Activated CD8-positive, alpha-beta T cell treated with anti-CD3 and anti-CD28 coated beads for 36 hours (primary cell): ENCODE measurements around the gene RPL29. TPM values are rescaled to one million over a fixed set of nuclear protein-coding genes. Genes with fewer than 3 reads are reported as not detected.

ENCODE experiments used
- ATAC-seq: fragments of 200-7000 bp; cut with Tn5 transposase; one replicate; pipeline ENCODE4 v1.10.0; 2021; ENCODE audit warnings: mild to moderate bottlenecking, moderate library complexity
- CTCF ChIA-PET: fragments of 350-600 bp; sonication (Branson Sonifier 250); formaldehyde crosslinking; loops from one replicate; lab custom pipeline; 2021; ENCODE audit warnings: antibody characterized with exemption; lab: Charles Lee
- POLR2A ChIA-PET: fragments of 350-600 bp; sonication (Branson Sonifier 250); formaldehyde crosslinking; loops from one replicate; lab custom pipeline; 2021; ENCODE audit warnings: antibody characterized with exemption; lab: Charles Lee
- DNase-seq: peaks from one replicate; pipeline ENCODE4 v3.0.0-alpha.2; 2020
- H3K27ac Mint-ChIP-seq: one replicate; pipeline ENCODE4 v1.8.0; 2021; ENCODE audit warnings: mild to moderate bottlenecking, mixed read lengths
- H3K27me3 Mint-ChIP-seq: one replicate; pipeline ENCODE4 v1.8.0; 2021; ENCODE audit warnings: mixed read lengths
- H3K36me3 Mint-ChIP-seq: one replicate; pipeline ENCODE4 v1.8.0; 2021; ENCODE audit warnings: low read depth, mixed read lengths
- H3K4me1 Mint-ChIP-seq: one replicate; pipeline ENCODE4 v1.8.0; 2021; ENCODE audit warnings: low read depth, mixed read lengths
- H3K4me3 Mint-ChIP-seq: one replicate; pipeline ENCODE4 v1.8.0; 2021; ENCODE audit warnings: mild to moderate bottlenecking, moderate library complexity, mixed read lengths
- H3K9me3 Mint-ChIP-seq: one replicate; pipeline ENCODE4 v1.8.0; 2021; ENCODE audit warnings: mixed read lengths
- intact Hi-C: fragments of 100-400 bp; cut with micrococcal nuclease; formaldehyde crosslinking; loops from one replicate; pipeline ENCODE4 v1.10.0; 2022
- total RNA-seq, 2 experiments: library from RNA; stranded (reverse); gene quantifications; one replicate each; pipeline ENCODE4 v1.2.3, GENCODE V29; 2021
- TF ChIP-seq, protein P1 (sequence below): fragments of 200-600 bp; IDR thresholded peaks from one replicate; pipeline ENCODE4 v1.8.0; 2022; ENCODE audit warnings: antibody characterized with exemption, mild to moderate bottlenecking

Gene RPL29
- total RNA-seq, 2 experiments from 2014 or later = 2,039 to 2,045 TPM

DNA sequence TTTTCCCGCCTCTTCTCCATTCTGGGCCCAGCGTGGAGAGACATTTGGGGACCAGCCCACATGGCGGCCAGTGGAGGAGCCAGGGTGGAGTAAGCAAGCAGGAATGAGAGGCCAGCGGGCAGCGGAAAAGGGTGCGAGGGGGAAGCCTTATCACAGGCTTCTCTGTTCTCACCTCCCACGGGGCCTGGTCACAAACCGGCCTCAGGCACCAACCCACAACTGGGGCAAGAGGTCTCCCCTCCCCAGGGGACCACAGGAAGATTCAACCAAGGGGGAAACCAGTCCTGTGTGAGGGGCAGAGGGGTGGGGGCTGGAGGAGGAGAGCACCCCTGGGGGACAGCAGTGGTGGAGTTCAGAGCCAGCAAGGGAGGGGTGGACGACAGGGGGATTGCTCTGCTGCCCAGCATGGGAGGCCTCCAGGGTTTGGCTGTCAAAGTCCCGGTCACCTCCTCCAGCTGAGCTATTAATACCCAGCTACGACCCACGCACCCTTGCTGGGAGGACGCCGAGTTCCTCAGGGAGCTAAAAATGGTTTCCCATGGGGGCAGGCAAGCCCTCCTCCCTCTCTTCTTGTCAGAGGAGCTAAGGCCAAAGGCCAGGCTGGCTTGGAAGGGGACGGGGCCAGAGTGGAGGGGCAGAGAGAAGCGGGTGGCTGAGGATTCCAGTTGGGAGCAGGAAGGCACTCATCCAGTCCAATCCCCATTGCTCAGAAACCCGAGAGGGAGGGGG is 23.8 kb upstream of the RPL29 start:
- intact Hi-C loops = no loop called here
- POLR2A ChIA-PET = no interaction called here
- H3K27ac Mint-ChIP-seq = no peak overlapping the region
- no peaks in the 10 kb centered on the region for H3K4me1 Mint-ChIP-seq
- ATAC-seq (no peak), DNase-seq (no peak)
- no peaks in the 10 kb centered on the region for H3K27me3 Mint-ChIP-seq
- TF ChIP-seq, protein P1, sequence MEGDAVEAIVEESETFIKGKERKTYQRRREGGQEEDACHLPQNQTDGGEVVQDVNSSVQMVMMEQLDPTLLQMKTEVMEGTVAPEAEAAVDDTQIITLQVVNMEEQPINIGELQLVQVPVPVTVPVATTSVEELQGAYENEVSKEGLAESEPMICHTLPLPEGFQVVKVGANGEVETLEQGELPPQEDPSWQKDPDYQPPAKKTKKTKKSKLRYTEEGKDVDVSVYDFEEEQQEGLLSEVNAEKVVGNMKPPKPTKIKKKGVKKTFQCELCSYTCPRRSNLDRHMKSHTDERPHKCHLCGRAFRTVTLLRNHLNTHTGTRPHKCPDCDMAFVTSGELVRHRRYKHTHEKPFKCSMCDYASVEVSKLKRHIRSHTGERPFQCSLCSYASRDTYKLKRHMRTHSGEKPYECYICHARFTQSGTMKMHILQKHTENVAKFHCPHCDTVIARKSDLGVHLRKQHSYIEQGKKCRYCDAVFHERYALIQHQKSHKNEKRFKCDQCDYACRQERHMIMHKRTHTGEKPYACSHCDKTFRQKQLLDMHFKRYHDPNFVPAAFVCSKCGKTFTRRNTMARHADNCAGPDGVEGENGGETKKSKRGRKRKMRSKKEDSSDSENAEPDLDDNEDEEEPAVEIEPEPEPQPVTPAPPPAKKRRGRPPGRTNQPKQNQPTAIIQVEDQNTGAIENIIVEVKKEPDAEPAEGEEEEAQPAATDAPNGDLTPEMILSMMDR = no peak
- H3K36me3 Mint-ChIP-seq = no peaks in the 10 kb centered on the region
- CTCF ChIA-PET = no interaction called here
- no peak overlapping the region for H3K4me3 Mint-ChIP-seq
- H3K9me3 Mint-ChIP-seq = no peaks in the 10 kb centered on the region

DNA sequence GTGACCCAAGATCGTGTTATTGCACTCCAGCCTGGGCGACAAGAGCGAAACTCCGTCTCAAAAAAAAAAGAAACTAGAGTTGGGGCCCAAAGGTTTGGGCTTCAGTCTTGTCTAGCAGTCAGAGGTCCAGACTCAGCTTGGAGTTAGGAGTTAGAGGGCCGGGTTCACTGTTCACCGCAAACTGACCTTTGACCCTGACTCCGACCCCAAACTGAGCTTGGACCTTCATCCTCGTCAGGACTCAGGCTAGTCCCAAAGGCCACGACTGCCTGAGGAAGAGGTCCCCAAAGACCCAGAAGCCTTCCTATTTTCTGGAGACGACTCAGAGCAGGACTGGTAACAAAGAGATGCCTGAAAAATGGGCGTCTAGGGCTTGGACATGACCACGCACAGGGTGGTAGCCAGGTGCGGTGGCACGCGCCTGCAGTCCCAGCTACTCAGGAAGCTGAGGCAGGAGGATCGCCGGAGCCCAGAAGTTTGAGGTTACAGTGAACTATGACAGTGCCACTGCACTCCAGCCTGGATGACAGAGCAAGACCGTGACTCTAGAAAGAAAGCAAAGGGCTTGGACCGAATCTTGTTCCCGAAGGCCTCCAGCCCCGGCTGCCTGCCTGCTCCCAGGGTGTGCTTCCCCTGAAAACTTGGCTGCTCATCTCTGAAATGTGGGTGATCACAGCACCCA is 22.8 kb upstream of the RPL29 start:
- ChIA-PET POLR2A (no interaction called here), CTCF (no interaction called here)
- TF ChIP-seq, protein P1 = no peak
- no peak for ATAC-seq
- Mint-ChIP-seq H3K27me3 (no peaks in the 10 kb centered on the region), H3K36me3 (no peaks in the 10 kb centered on the region), H3K4me3 (no peak overlapping the region), H3K9me3 (no peaks in the 10 kb centered on the region), H3K4me1 (no peaks in the 10 kb centered on the region), H3K27ac (no peak overlapping the region)
- intact Hi-C loops = no loop called here
- no peak for DNase-seq

DNA sequence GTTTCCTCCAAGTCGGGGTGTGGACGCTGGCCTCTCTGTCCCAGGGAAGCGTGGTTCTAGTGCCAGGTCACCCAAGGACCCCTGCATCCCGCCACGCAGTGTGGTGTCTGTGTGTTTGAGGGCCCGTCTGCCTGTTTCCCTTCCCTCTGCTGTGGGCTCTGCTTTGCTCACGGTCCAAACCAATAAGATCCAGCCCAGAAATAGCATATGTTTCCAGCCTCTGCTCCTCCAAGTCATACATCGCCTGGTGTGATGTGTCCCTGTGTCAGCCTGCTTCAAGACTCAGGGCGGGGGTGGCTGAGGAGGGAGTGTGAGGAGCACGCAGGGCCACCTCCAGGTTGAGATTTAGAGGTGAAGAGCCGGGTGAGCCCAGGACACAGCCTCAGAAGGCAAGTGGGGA is 21.9 kb upstream of the RPL29 start:
- ChIA-PET POLR2A (no interaction called here), CTCF (no interaction called here)
- Mint-ChIP-seq H3K27me3 (no peaks in the 10 kb centered on the region), H3K36me3 (no peaks in the 10 kb centered on the region), H3K27ac (no peak overlapping the region), H3K4me1 (no peaks in the 10 kb centered on the region), H3K9me3 (no peaks in the 10 kb centered on the region), H3K4me3 (no peak overlapping the region)
- no peak for DNase-seq
- intact Hi-C loops = no loop called here
- ATAC-seq = no peak
- TF ChIP-seq, protein P1 = no peak

DNA sequence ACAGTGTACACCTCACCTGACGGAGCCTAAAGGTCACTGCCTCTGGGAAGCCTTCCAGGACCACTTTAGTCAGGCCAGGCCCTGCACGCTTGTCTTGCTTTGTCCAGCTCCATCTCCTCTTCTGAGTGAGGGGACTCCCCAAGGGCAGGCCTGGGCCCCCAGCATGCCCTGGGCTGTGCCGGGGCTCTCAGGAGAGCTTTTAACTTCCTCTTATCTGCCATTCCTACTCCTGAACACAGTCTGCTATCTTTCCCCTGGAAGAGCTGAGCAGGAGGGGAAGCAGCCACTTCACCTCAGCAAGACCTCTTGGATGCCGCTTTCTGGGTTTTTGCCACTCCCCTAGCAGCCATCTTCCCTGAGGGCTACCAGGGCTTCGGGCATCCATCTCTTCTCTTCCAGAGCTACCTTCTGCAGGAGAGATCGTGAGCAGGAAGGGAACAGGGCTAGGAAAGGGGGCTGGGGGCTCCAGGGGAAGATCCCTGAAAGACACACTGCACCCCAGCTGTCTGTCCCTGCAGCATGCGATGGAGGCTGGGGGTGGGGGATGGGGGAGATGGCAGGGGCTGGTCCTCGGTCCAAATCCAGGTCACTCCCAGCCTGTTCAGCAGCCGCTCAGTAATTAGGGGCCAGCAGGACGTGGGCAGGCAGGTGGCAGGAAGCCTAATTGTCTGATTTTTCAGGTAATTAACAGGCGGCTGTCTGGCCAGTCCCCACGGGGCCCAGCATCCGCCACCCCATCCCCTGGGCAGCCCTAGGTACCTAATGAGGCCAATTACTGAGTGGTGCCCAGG is 19.9 kb upstream of the RPL29 start:
- H3K9me3 Mint-ChIP-seq = no peaks in the 10 kb centered on the region
- H3K27ac Mint-ChIP-seq = no peak overlapping the region
- ChIA-PET POLR2A (no interaction called here), CTCF (interaction anchor here (0.9 to 1.9 kb wide), 4 partner anchors 13 to 139 kb away, joined by 3 to 6 read pairs (median 3); partner anchors contain the start of gene POC1A)
- H3K36me3 Mint-ChIP-seq = no peaks in the 10 kb centered on the region
- no peak overlapping the region for H3K4me3 Mint-ChIP-seq
- H3K4me1 Mint-ChIP-seq = no peaks in the 10 kb centered on the region
- no peak for ATAC-seq
- no peaks in the 10 kb centered on the region for H3K27me3 Mint-ChIP-seq
- intact Hi-C loops = no loop called here
- TF ChIP-seq, protein P1 = no peak
- DNase-seq = no peak
